ENCODE data around the gene SLC15A4.

GRCh38 chr12:128820253-128820652, 3.5 kb downstream of the SLC15A4 start:
- TF ChIP-seq POLR2A (IDR thresholded peaks at IDR 0.05): no peak
- TF ChIP-seq, protein P1, sequence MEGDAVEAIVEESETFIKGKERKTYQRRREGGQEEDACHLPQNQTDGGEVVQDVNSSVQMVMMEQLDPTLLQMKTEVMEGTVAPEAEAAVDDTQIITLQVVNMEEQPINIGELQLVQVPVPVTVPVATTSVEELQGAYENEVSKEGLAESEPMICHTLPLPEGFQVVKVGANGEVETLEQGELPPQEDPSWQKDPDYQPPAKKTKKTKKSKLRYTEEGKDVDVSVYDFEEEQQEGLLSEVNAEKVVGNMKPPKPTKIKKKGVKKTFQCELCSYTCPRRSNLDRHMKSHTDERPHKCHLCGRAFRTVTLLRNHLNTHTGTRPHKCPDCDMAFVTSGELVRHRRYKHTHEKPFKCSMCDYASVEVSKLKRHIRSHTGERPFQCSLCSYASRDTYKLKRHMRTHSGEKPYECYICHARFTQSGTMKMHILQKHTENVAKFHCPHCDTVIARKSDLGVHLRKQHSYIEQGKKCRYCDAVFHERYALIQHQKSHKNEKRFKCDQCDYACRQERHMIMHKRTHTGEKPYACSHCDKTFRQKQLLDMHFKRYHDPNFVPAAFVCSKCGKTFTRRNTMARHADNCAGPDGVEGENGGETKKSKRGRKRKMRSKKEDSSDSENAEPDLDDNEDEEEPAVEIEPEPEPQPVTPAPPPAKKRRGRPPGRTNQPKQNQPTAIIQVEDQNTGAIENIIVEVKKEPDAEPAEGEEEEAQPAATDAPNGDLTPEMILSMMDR (IDR thresholded peaks at IDR 0.05): no peak

All from stomach (tissue), 4 donors.